SK-N-MC (cell line): ENCODE measurements around the gene IGFN1.
"Not testable (repeated sequence)": the region's sequence is repeated elsewhere in the genome, so short reads cannot be mapped to it uniquely, and the experiment has no call there.

Experiments used
- DNase-seq: peaks from one replicate; pipeline ENCODE4 v3.0.0-alpha.2; 2011; ENCODE audit warnings: low read depth, low spot score
- H3K27ac ChIP-seq: fragments of 200-600 bp; sonication (generic); 2 replicates; pipeline ENCODE4 v1.5.1; 2016; ENCODE audit warnings: mixed run types
- H3K36me3 ChIP-seq: fragments of 200-600 bp; sonication (generic); 2 replicates; pipeline ENCODE4 v1.6.1; 2017; ENCODE audit warnings: antibody characterized with exemption, low read length, mixed read lengths; ENCODE audit not compliant: insufficient read depth
- H3K4me3 ChIP-seq: fragments of 200-600 bp; sonication (generic); 2 replicates; pipeline ENCODE4 v1.5.1; 2016
- H3K9ac ChIP-seq: fragments of 200-600 bp; sonication (generic); 2 replicates; pipeline ENCODE4 v1.8.0; 2017; ENCODE audit warnings: mixed run types, mixed read lengths; ENCODE audit not compliant: insufficient read length
- H3K9me3 ChIP-seq: fragments of 200-600 bp; sonication (generic); 2 replicates; pipeline ENCODE4 v1.6.1; 2017; ENCODE audit warnings: low read depth, mild to moderate bottlenecking, antibody characterized with exemption, low read length, moderate library complexity, mixed read lengths
- EZH2 ChIP-seq: fragments of 200-600 bp; sonication (generic); IDR thresholded peaks from one replicate; pipeline ENCODE4 v1.6.1; 2017; ENCODE audit warnings: antibody characterized with exemption
- FOXP2 ChIP-seq: optimal IDR thresholded peaks from 2 replicates; pipeline ENCODE3; 2011; ENCODE audit warnings: mild to moderate bottlenecking, moderate library complexity; ENCODE audit not compliant: insufficient read depth; ENCODE audit errors: extremely low read length, control extremely low read depth
- POLR2AphosphoS5 ChIP-seq: IDR thresholded peaks from 2 replicates; pipeline ENCODE4 v1.6.1; 2012; ENCODE audit warnings: mild to moderate bottlenecking, low read depth, low read length, borderline replicate concordance

The IGFN1 gene

GRCh38 chr1:201230676-201231075 is 40.1 kb downstream of the IGFN1 start:
- Histone ChIP-seq H3K36me3 (no peaks in the 10 kb centered on the region), H3K9ac (no peak overlapping the region), H3K4me3 (no peak overlapping the region), H3K27ac (no peak overlapping the region), H3K9me3 (no peaks in the 10 kb centered on the region)
- TF ChIP-seq POLR2AphosphoS5 (no peak), FOXP2 (no peak), EZH2 (no peak)
- no peak for DNase-seq

GRCh38 chr1:201239646-201240045 is 49.0 kb downstream of the IGFN1 start:
- not testable (repeated sequence) for H3K27ac ChIP-seq, H3K4me3 ChIP-seq, H3K9me3 ChIP-seq, H3K9ac ChIP-seq, H3K36me3 ChIP-seq, DNase-seq

GRCh38 chr1:201240171-201240570 is 49.5 kb downstream of the IGFN1 start:
- H3K27ac ChIP-seq: no peak overlapping the region
- no peak for DNase-seq
- no peak overlapping the region for H3K4me3 ChIP-seq
- H3K36me3 ChIP-seq: no peaks in the 10 kb centered on the region
- H3K9ac ChIP-seq: no peak overlapping the region
- H3K9me3 ChIP-seq: no peaks in the 10 kb centered on the region
- TF ChIP-seq FOXP2 (no peak), EZH2 (no peak), POLR2AphosphoS5 (no peak)

- no peak overlapping the region for H3K27ac ChIP-seq
Measured at GRCh38 chr1:201241736-201242135, 51.1 kb downstream of the IGFN1 start.

GRCh38 chr1:201245082-201245481 is 54.5 kb downstream of the IGFN1 start:
- no peaks in the 10 kb centered on the region for H3K36me3 ChIP-seq
- no peak for TF ChIP-seq POLR2AphosphoS5
- TF ChIP-seq EZH2: no peak
- no peak for TF ChIP-seq FOXP2
- H3K9ac ChIP-seq: no peak overlapping the region
- no peak overlapping the region for H3K27ac ChIP-seq
- no peak for DNase-seq
- H3K9me3 ChIP-seq: no peaks in the 10 kb centered on the region
- H3K4me3 ChIP-seq: no peak overlapping the region

More at GRCh38 chr1:201241736-201242135, 51.1 kb downstream of the IGFN1 start:
- no peak for TF ChIP-seq FOXP2
- TF ChIP-seq POLR2AphosphoS5: no peak
- TF ChIP-seq EZH2: no peak
- Histone ChIP-seq H3K9ac (peak overlapping the region; percentile 22), H3K36me3 (no peaks in the 10 kb centered on the region), H3K9me3 (no peaks in the 10 kb centered on the region), H3K4me3 (no peak overlapping the region)
- DNase-seq: peak; percentile 14

GRCh38 chr1:201248721-201249559 is 58.3 kb downstream of the IGFN1 start:
- Histone ChIP-seq H3K27ac (no peak overlapping the region), H3K36me3 (no peaks in the 10 kb centered on the region), H3K4me3 (no peak overlapping the region), H3K9me3 (no peaks in the 10 kb centered on the region), H3K9ac (no peak overlapping the region)
- DNase-seq: no peak
- TF ChIP-seq EZH2 (no peak), FOXP2 (no peak), POLR2AphosphoS5 (no peak)

GRCh38 chr1:201250326-201251011 is 59.8 kb downstream of the IGFN1 start:
- Histone ChIP-seq H3K27ac (no peak overlapping the region), H3K9ac (no peak overlapping the region), H3K36me3 (no peaks in the 10 kb centered on the region), H3K9me3 (no peaks in the 10 kb centered on the region), H3K4me3 (no peak overlapping the region)
- TF ChIP-seq FOXP2 (no peak), EZH2 (no peak), POLR2AphosphoS5 (no peak)
- DNase-seq: no peak

GRCh38 chr1:201251411-201251810 is 60.8 kb downstream of the IGFN1 start:
- TF ChIP-seq EZH2 (no peak), FOXP2 (no peak), POLR2AphosphoS5 (no peak)
- no peak overlapping the region for H3K4me3 ChIP-seq
- no peak overlapping the region for H3K27ac ChIP-seq
- H3K9ac ChIP-seq: no peak overlapping the region
- H3K9me3 ChIP-seq: no peaks in the 10 kb centered on the region
- no peak for DNase-seq
- H3K36me3 ChIP-seq: no peaks in the 10 kb centered on the region
